Right lobe of liver (tissue), 6 donors: ENCODE data around the gene DCC. TPM values are rescaled to one million over a fixed set of nuclear protein-coding genes. Genes with fewer than 3 reads are reported as not detected.

Experiments
- ATAC-seq, 4 donors: fragments of 200-7000 bp; cut with Tn5 transposase; one replicate each; pipeline ENCODE4 v1.9.1; 2020; ENCODE audit warnings: mild to moderate bottlenecking in 4 of 4, moderate library complexity in 4 of 4
- DNase-seq, 3 donors: peaks; one replicate each; pipeline ENCODE4 v3.0.0-alpha.2; 2020
- H3K27ac ChIP-seq, 3 donors: fragments of 200-600 bp; one replicate each; pipeline ENCODE4 v1.8.0; 2022
- H3K27me3 ChIP-seq, 2 donors: fragments of 200-600 bp; one replicate each; pipeline ENCODE4 v1.8.0; 2022
- H3K36me3 ChIP-seq, 4 donors: fragments of 200-600 bp; sonication (generic) in 1 of 4; one replicate each; pipeline versions ENCODE4 v1.5.1 to v1.8.0; 2017 to 2022; ENCODE audit warnings: control low read depth in 1 of 4
- H3K4me1 ChIP-seq, 4 donors: fragments of 200-600 bp; sonication (generic) in 1 of 4; one replicate each; pipeline versions ENCODE4 v1.5.1 to v1.8.0; 2017 to 2022; ENCODE audit warnings: control low read depth in 1 of 4
- H3K4me3 ChIP-seq, 3 donors: fragments of 200-600 bp; one replicate each; pipeline ENCODE4 v1.8.0; 2022
- H3K9me3 ChIP-seq, 4 donors: fragments of 200-600 bp; sonication (generic) in 1 of 4; one replicate each; pipeline versions ENCODE4 v1.5.1 to v1.8.0; 2017 to 2022; ENCODE audit warnings: control low read depth in 1 of 4
- CTCF ChIP-seq, 4 donors: fragments of 200-600 bp in 3 of 4; fragments of 450-650 bp in 1 of 4; IDR thresholded peaks; one replicate each; pipeline versions ENCODE4 v1.5.1 to v1.8.0; 2016 to 2022; ENCODE audit warnings: antibody characterized with exemption in 4 of 4, mild to moderate bottlenecking in 2 of 4
- POLR2A ChIP-seq: fragments of 450-650 bp; IDR thresholded peaks from one replicate; pipeline ENCODE4 v1.6.1; 2017; ENCODE audit warnings: antibody characterized with exemption, mild to moderate bottlenecking
- WGBS: methylation state at CpG from one replicate; pipeline ENCODE4 v1.1.6; 2018; ENCODE audit warnings: low coverage, low lambda C conversion rate; ENCODE audit not compliant: insufficient coverage; ENCODE audit errors: missing lambda C conversion rate; 5-methylcytosine and 5-hydroxymethylcytosine counted together
- intact Hi-C, 2 donors: fragments of 100-400 bp; cut with DNase I; formaldehyde crosslinking; loops; one replicate each; pipeline versions ENCODE4 v1.11.2 to v1.14.1; 2022
- total RNA-seq, 6 experiments: library from RNA; depleted of rRNA in 2 of 6; stranded (reverse); fragments of >200 nt in 2 of 6; fragmentation: NEBNext Ultra II Directional in 3 of 6; extraction: Animal tissue kit (Norgen Biotek cat#: 25700) in 3 of 6; gene quantifications; one replicate each; pipeline versions ENCODE4 v1.1.0 to v1.2.4, GENCODE V29; 2016 to 2023
- donor health status: DM: no; HTN: yes; CAD: no.
- donor health status: DM: no; HTN: no; CAD: no.
- donor health status: DM: no; HTN: no; CAD: no.
- donor health status: DM: no; HTN: yes; CAD: no.
- donor health status: DM: no; HTN: yes; CAD: no.

The DCC gene
- total RNA-seq, 6 experiments from 2014 or later: 0.06 TPM; not detected in 5

GRCh38 chr18:52340406-52341102 lies 557 bp downstream of the DCC start:
- Histone ChIP-seq H3K27me3 (no peaks in the 10 kb centered on the region), H3K9me3 (no peaks in the 10 kb centered on the region), H3K27ac (no peak overlapping the region), H3K4me3 (no peak overlapping the region), H3K36me3 (no peaks in the 10 kb centered on the region), H3K4me1 (no peaks in the 10 kb centered on the region)
- intact Hi-C loops: no loop called here
- WGBS: 3% methylated on average over 32 of the region's 32 CpGs
- ATAC-seq (no peak), DNase-seq (no peak)
- TF ChIP-seq CTCF (IDR thresholded peaks at IDR 0.05): no peak
- no peak for TF ChIP-seq POLR2A

DNA sequence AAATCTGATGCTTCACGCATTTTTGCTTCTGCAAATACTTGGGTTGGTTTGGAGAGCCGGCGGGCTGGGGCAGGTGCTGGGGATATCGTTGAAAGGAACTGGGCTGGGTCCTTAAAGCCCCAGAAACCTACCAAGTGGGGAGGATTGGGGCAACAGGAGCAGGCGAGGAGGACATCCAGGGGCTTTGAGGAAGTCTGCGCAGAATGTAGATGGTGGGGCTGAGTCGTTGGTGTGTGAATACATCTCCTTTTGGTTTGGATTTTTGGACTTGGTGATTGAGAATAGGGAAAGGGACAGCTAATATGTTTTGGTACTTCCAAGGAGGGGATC lies 1.1 kb downstream of the DCC start:
- Histone ChIP-seq H3K4me3 (no peak overlapping the region), H3K27me3 (no peaks in the 10 kb centered on the region)

DNA sequence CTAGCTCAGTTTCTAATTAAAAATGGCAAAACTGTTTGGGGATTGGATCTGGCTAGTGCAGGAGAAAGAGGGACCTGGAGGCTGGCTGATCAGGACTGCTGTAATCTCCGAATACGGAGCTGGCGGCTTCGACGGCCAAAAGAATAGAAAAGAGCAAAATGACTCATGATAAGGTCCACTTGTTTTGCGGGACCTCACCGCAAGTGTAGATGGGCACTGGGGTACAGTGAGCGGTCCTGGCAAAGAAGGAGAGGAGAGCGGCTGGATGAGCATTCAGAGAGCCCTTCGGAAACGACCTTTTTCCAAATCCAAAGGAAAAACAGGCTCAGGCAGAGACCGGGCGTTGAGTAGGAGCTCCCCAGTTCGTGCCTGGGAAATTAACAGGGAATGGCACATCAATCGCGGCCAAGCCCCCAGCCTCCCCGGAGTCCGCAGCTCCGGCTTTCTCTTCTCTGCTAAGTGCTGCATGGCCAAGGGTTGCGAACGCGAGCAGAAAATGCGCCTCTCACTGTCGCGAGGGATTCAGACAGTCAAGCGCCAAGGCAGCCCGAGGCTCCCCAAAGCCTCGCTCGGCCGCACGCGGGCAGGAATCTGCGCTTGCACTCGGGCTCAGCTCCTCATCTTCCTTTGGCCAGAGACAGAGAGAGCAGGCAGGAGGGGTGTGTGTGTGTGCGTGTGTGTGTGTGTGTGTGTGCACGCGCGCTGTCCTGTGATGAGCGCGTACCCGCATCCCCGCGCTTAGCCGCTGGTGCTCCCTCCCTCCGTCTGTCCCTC lies 1.8 kb downstream of the DCC start:
- H3K27ac ChIP-seq: no peak overlapping the region
- no peak overlapping the region for H3K4me3 ChIP-seq
- no peaks in the 10 kb centered on the region for H3K4me1 ChIP-seq
- no peak for DNase-seq
- H3K9me3 ChIP-seq: no peaks in the 10 kb centered on the region
- H3K27me3 ChIP-seq: no peaks in the 10 kb centered on the region
- ATAC-seq: peak in 1 of 4 donors; percentile 10
- intact Hi-C loops: no loop called here
- no peaks in the 10 kb centered on the region for H3K36me3 ChIP-seq
- under 1% methylated on average over 13 of the region's 45 CpGs for WGBS
- TF ChIP-seq POLR2A (no peak), CTCF (IDR thresholded peaks at IDR 0.05) (no peak)

More for the DNA sequence above, 1.1 kb downstream of the DCC start:
- ATAC-seq (no peak), DNase-seq (no peak)
- TF ChIP-seq POLR2A: no peak
- TF ChIP-seq CTCF (IDR thresholded peaks at IDR 0.05): no peak
- H3K4me1 ChIP-seq: no peaks in the 10 kb centered on the region
- whole genome bisulfite sequencing: 0% methylated on average over 7 of the region's 7 CpGs
- no peaks in the 10 kb centered on the region for H3K9me3 ChIP-seq
- intact Hi-C loops: no loop called here
- no peaks in the 10 kb centered on the region for H3K36me3 ChIP-seq
- no peak overlapping the region for H3K27ac ChIP-seq

- no peaks in the 10 kb centered on the region for H3K36me3 ChIP-seq
- no peak overlapping the region for H3K4me3 ChIP-seq
- intact Hi-C loops: no loop called here
- no peak for TF ChIP-seq POLR2A
- TF ChIP-seq CTCF (IDR thresholded peaks at IDR 0.05): no peak
- no peak overlapping the region for H3K27ac ChIP-seq
- no peaks in the 10 kb centered on the region for H3K4me1 ChIP-seq
- WGBS: 18% methylated on average over 6 of the region's 6 CpGs
- H3K27me3 ChIP-seq: no peaks in the 10 kb centered on the region
- DNase-seq (no peak), ATAC-seq (no peak)
- no peaks in the 10 kb centered on the region for H3K9me3 ChIP-seq
These were observed 2.5 kb downstream of the DCC start for GRCh38 chr18:52342456-52342855.
